ENCODE measurements around the gene PTPRN2. TPM values are rescaled to one million over a fixed set of nuclear protein-coding genes. Genes with fewer than 3 reads are reported as not detected.

The PTPRN2 gene
- total and polyA plus RNA-seq, 9 of the 15 experiments (the other 6 are each of a cell fraction or from before 2014, with no cell fraction given): not detected

- H3K4me3 ChIP-seq: no peak overlapping the region
Measured at GRCh38 chr7:158365267-158365666, 222.4 kb downstream of the PTPRN2 start.

More at GRCh38 chr7:158365267-158365666, 222.4 kb downstream of the PTPRN2 start:
- no peak for ATAC-seq
- no peaks in the 10 kb centered on the region for H4K20me1 ChIP-seq (replicated peaks; ENCODE audit: control insufficient read depth, insufficient read depth, low read length)
- FAIRE-seq: no peak
- intact Hi-C loops (cut with micrococcal nuclease) (no loop called here), in situ Hi-C loops (cut with MboI) (no loop called here)
- H2AFZ ChIP-seq (ENCODE audit: low read depth, low read length): no peak overlapping the region
- H3K9ac ChIP-seq (ENCODE audit: insufficient read depth in 1 of 2, low read depth in 2 of 2, low read length in 2 of 2): no peak overlapping the region
- 4% methylated on average over 14 of the region's 14 CpGs for WGBS (ENCODE audit: insufficient coverage, low coverage, missing lambda C conversion rate)
- ChIA-PET CTCF (ENCODE audit: low intra/inter-chr PET ratio) (no interaction called here), POLR2A (no interaction called here)
- H3K36me3 ChIP-seq (ENCODE audit: control insufficient read depth, insufficient read depth, low read length): no peaks in the 10 kb centered on the region
- DNase-seq (ENCODE audit: extremely low read depth in 1 of 4, low spot score in 3 of 4): no peak
- no peaks in the 10 kb centered on the region for H3K9me1 ChIP-seq (ENCODE audit: control insufficient read depth, insufficient read depth, low read length)
- H3K27me3 ChIP-seq (ENCODE audit: control insufficient read depth in 2 of 2, insufficient read depth in 2 of 2, low read length in 2 of 2): peaks cover 2 to 11% of the 10 kb centered on the region in 2 experiments; a peak in 2 of 5 replicates
- H3K4me2 ChIP-seq (ENCODE audit: insufficient read depth, low read length): no peak overlapping the region
- TF ChIP-seq TFE3 (CRISPR knock-in tag; IDR thresholded peaks at IDR 0.05) (peak; percentile 23; the same call in 1 of the 2 replicates), EHMT2 (IDR thresholded peaks at IDR 0.05) (no peak), ETS1 (conservative IDR thresholded peaks at IDR 0.05; ENCODE audit: control insufficient read depth, low read depth, low read length) (no peak), ZFX (CRISPR knock-in tag; IDR thresholded peaks at IDR 0.05) (no peak)
- H3K4me1 ChIP-seq (replicated peaks in 1 of 2; ENCODE audit: control insufficient read depth in 2 of 2, insufficient read depth in 2 of 2, low read length in 2 of 2): no peaks in the 10 kb centered on the region
- H3K27ac ChIP-seq (ENCODE audit: extremely low read depth, low read depth, low read length): no peak overlapping the region
- BruUV-seq (replicated peaks): no TSS peak
- H3K9me3 ChIP-seq (replicated peaks; ENCODE audit: control insufficient read depth, insufficient read depth, low read depth, low read length): no peaks in the 10 kb centered on the region
- H3K79me2 ChIP-seq (ENCODE audit: control insufficient read depth, insufficient read depth, low read length): no peaks in the 10 kb centered on the region
